Stimulated activated CD4-positive, alpha-beta T cell treated with anti-CD3 and anti-CD28 coated beads, Interleukin-4, amount 100 ng/mL, for 4 hours (primary cell): Measurements from ENCODE around the gene SNTB2.

ENCODE experiments used
- DNase-seq, 2 experiments: peaks; one replicate each; pipeline ENCODE4 v3.0.0-alpha.2; 2020

Gene SNTB2

DNA sequence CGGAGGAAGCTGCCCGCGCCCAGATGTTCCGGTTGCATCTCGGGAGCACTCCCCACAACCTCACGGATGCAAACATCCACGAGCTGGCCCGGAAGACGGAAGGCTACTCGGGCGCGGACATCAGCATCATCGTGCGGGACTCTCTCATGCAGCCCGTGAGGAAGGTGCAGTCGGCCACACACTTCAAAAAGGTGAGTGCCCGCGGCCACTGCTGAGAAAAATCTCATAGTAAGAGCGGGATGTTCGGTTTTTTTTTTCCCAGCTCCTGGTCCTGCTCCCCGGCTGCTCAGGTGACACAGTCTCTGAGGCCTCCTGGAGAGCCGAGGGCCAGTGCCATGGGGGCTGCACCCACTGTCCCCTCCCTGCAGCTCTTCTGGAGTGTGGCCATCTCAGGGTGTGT, 134.1 kb downstream of the SNTB2 start:
- no peak for DNase-seq

DNA sequence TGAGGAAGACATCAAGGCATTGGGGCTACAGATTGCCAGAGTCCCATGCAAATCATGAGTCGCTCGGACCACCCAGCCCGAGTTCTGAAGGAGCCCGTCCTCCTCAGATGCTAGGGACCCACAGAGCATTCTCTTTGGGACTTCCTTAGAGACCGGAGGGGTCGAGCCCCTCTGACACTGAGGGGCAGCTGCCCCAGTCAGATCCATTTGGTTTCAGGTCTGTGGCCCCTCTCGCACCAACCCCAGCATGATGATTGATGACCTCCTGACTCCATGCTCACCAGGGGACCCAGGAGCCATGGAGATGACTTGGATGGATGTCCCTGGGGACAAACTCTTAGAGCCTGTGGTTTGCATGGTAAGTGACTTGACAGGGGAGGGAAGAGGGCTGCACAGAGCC, 135.4 kb downstream of the SNTB2 start:
- DNase-seq: no peak

DNA sequence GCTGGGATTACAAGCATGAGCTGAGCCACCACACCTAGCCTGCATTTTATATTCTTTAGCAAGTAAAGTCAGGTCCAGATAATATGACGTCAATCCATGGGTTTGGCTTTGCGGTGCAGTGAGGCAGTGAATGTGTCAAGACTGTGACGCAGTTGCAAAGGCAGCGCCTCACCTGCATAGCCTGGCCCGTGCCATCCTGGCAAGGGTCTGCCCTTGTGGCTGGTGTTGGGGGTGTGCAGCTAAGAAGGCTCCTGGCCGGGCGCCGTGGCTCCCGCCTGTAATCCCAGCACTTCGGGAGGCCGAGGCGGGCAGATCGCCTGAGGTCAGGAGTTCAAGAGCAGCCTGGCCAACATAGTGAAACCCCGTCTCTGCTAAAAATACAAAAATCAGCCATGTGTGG, 136.5 kb downstream of the SNTB2 start:
- no peak for DNase-seq

DNA sequence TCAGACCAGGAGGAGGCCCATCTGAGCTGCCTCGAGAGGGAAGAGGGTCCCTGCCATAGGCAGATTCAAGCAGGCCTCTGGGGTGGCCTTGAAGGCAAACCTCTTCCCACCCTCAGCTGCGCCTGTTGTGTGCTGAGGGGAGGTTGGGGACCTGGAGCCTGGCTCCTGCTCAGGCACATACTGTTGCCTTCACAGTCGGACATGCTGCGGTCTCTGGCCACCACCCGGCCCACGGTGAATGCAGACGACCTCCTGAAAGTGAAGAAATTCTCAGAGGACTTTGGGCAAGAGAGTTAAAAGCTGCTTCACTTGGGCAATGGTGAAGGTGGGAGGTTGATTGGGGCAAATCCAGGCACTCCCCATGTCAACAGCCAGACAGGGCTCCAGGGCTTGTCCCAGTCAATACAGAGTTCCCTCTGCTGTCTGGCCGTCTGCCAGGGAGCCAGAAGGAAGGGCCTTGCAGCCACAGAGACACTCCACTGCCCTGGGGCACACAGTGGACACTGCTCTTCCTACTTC, 137.1 kb downstream of the SNTB2 start:
- DNase-seq: no peak

DNA sequence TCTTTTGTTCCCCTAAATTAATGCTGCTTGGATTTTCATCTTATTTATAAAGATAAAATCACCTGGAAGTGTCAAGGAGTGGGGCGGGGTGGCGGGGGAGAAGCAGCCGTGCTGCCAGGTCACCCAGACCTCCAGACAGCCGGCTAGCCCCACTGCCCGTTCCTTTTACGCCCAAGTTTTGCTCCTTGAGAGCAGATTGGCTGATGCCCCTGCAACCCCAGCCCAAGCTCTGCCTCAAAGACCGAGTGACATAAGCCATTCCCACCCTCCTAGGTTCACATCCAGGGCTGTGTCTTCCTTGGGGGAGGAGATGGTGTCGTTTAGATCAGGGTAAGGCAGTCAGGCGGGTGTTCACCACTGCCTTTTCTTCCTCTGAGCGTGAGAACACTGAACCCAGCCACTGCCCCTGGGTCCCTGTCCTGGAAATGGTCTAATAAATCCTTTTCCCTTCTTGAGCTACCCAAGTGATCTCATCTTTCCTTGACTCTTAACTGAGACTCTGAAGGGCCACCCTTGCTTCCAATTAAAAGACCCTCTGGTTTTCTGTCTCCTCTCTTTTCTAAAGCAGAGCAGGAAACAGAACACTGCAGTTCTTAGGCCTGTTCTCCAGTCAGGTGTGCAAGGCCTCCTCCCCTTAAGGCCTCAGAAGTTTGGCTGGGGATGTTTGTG, 137.8 kb downstream of the SNTB2 start:
- no peak for DNase-seq

DNA sequence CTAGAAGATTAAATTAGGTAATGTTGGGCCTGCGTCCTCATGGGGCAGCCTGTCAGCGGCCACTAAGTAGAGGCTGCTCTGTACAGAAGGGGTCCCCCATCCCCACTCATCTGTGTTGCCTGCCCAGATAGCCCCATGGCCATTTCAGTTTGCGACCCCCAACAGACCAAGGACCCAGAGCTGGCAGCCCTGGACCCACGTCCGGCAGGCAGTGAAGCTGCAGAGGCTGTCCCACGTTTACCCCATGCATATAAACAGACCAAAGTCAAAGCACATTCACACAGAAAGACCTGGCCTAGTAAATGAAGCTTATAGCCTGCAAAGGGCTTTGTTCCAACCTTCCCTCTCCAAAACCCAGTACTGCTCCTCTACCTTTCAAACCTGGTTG, 138.8 kb downstream of the SNTB2 start:
- DNase-seq: no peak

DNA sequence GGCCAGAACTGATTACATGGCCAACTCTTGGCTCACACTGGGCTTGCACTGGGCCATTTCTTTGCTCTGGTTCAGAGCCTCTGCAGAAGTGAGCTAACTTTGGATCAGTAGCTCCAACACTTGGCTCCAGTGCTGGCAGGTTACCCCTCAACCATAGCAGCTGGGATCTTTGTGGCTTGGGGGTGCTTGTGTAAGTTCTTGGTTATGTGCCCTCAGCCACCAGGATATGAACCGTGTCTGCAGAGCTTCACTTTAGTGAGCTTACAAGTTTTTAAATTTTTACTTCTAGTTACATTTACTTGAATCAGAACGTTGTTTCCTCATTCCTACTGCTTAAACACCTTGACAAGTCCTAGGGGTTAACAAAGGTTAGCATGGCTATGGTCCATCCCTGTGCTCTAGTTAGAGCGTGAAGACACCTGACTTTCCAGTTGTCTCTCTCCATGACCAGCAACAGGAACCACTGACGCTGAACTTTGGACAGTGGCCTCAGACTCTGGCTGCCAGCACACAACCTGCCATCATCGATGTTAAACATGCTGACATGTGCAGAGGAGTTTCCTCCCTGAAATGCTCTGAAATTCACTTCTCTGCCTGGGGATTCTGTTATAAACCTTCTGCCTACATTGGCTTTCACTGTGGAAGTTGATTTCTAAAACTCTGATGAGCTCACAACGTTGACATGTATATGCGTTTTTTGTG, 139.4 kb downstream of the SNTB2 start:
- DNase-seq: no peak

DNA sequence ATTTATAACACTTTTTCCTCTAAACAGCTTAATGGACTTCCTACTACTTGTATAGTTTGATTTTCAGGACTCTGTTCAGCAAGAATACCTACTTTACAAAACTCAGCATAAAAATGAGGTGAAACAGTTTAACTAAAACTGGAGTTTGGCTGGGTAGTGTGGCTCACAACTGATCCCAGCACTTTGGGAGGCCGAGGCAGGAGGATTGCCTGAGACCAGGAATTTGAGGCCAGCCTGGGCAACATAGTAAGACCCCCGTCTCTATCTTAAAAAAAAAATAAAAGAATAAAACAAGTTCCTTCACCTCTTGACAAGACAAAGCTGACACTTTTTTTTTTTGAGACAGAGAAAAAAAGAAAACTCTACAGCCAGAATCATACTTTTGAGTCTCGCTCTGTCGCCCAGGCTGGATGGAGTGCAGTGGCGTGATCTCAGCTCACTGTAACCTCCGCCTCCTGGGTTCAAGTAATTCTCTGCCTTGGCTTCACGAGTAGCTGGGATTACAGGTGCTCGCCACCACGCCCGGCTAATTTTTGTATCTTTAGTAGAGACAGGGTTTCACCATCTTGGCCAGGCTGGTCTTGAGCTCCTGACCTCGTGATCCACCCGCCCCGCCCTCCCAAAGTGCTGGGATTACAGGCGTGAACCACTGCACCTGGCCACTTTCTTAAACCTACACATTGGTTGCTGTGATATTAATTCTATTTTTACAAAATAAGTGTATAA, 140.8 kb downstream of the SNTB2 start:
- no peak for DNase-seq

DNA sequence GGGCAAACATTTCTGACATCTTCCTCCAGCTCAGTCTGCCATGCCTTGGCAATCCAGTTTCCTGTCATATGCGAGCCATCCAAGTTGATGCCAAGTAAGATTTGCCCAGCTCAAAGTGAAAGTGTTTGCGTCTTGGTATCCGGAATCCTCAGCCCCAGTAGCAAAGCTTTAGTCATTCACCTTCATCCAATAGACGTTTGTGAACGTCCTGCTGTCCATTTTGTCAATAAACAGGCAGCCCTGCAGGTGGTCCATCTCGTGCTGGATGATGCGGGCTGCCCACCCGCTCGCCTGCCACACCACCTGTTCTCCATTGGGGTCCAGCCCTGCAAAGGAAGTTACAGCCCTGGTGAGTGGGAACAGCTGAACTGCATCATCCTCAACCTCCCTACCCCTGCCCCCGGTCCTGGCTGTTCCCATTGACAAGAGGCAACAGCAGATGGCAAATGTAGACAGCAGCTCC, 141.9 kb downstream of the SNTB2 start:
- DNase-seq: no peak

DNA sequence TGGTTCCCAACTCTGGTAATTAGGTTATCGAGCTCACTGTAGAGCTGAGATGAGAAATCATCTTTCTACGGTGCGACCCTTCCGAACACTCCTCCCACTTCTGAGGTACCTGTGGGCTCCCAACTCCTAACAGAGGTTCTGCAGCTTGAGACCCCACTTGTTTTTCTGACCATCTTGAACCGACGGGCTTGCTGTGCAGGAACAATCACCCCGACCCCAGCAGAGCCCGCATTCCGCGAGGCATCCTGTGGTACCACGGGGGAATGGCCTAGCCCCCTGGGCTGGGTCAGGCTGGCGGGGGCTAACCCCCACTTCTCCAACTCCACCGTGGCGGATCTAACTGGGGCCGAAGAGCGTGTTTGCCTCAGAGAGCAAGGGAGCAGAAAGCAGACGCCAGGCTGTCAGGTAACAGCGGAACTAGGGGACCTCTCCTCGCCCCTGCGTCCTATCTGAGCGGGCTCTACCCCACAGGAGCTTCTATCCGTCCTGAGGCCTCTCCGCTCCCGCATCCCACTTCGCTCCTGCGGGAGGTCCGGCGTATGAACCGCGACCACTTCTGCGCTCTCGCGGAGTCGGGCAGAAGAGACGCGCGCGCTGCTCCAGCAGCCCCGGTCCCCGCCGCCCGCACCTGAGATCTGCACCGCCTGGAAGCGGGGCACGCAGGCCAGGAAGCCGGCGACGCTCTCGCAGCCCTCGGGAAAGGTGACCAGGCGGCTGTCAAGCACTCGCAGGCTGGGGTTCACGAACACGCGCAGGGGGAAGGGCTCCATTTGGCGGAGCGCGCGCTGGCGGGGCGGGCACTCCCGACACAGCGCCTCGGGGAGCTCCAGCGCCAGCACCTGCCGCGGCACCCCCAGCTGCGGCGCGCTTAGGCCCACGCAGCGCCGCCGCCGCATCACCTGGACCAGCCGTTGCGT, 142.7 kb downstream of the SNTB2 start:
- DNase-seq: peak; percentile 49 to 61

DNA sequence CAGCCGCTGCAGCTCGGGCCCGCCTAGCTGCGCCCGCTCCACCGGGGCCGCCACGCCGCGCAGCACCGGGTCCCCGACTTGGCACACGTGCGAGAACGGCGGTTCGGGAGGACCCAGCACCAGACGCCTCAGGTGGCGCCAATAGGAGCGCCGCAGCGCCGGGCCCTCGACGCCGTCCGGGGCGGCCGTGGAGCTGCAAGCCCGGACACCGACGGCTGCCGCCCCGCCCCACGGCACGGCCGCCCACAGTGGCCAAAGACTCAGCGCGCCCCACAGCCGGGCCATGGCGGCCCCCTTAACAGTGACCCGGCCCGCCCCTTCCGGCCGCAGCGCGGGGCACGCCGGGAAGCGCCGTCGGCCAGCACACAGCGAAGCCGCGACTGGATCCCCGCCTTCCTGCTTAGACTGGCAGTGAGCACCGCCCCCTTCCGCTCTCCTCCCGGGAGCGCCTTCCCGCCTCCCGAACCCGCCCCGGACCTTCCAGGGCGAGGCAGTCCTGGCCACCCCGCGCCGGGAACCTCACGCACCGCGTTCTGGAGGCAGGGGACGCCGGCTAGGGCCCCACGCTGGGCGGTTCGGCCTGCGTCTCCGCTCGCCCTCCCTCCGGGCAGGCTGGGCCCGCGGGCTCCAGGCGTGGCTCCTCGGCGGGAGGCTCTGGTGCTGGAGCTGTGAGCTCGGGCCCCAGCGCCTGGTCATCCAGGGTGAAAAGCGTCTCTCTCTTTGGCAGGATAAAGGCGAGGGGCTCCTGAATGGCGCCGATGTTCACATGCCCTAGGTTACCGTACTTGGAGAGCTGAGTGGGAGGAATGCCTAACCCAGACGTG, 143.5 kb downstream of the SNTB2 start, which contains the start of gene PDF:
Gene PDF (minus strand): TSS at position 303 of the 824 bp plus-strand sequence. CDS start 18 bp downstream, at position 285.
- DNase-seq: peak; percentile 82 to 84

DNA sequence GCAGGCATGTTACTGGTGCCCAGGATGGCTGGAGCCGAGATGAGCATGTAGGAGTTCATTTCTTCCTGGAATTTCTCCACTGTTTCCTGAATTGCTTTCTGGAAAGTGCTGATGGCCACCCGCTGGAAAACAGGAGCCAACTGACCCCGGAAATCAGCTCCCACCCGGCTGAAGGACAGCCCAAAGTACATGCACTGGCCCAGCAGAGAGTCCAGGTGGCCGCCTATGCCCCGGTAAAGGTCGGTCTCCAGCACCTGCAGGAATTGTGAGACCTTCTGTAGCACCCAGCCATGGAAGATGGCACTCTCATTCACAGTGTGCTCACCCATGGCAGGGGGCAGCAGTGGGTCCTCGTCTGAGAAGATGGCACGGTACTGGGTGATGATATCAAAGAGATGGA, 147.7 kb downstream of the SNTB2 start:
- no peak for DNase-seq

DNA sequence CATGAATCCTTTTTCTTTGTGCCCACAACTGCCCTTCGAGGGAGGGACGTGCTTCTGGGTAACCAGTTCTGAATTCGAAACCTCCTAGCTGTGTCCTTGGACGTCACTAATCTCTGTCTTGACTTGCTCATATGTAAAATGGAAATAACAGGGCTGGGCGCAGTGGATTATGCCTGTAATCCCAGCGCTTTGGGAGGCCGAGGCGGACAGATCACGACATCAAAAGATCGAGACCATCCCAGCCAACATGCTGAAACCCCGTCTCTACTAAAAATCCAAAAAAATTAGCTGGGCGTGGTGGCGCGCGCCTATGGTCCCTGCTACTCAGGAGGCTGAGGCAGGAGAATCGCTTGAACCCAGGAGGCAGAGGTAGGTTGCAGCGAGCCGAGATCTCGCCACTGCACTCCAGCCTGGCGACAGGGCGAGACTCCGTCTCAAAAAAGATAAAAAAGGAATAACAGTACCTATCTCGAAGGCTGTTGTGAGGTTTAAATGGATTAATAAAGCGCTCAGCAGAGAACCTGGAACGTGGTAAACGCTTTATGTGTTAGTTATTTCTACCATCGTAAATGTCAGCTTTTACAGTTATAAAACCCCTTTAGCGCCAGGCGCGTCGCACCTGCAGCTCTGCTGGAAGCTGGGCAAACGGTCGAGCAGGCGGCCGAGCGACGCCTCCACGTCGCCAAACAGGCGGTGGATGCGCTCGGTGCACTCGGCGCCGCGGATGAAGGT, 151.8 kb downstream of the SNTB2 start:
- DNase-seq: no peak

DNA sequence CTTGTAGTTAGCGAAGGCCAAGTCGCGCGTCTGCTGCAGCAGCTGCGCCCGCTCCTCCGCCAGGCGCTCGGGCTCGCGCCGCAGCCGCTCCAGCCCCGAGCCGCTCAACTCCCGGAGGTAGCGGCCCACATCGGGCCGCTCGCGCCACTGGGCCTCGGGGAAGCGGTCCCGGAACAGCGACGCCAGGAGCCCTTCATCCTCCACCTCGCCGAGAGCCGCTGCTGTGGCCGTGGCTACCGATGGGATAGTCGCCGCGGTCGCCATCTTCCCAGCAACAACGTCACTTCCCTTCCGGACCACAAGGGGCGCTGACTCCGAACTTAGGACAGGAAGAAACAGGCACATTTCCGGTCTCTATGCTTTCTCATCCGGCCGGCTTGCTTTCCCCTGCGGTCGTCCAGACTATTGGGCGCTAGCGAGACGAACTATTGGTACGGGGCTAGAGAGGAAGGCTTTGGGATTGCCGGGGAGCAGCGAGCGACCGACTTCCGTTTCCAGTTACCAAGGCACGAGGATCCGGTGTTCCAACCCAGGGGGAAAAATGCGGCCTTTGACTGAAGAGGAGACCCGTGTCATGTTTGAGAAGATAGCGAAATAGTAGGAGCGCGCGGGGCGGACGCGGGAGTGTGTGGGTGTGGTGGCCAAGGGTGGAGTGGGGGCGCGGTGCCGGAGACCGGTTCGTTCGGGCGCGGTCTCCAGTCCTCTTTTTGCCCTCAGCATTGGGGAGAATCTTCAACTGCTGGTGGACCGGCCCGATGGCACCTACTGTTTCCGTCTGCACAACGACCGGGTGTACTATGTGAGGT, 152.5 kb downstream of the SNTB2 start, which contains the start of the genes COG8 and NIP7:
Gene COG8 (minus strand): TSS at position 276 of the 806 bp plus-strand sequence. CDS start 12 bp downstream, at position 264.
Gene NIP7 (plus strand): TSS at position 484 of the 806 bp plus-strand sequence. CDS start 58 bp downstream, at position 542.
- peak; percentile 84 to 89 for DNase-seq

DNA sequence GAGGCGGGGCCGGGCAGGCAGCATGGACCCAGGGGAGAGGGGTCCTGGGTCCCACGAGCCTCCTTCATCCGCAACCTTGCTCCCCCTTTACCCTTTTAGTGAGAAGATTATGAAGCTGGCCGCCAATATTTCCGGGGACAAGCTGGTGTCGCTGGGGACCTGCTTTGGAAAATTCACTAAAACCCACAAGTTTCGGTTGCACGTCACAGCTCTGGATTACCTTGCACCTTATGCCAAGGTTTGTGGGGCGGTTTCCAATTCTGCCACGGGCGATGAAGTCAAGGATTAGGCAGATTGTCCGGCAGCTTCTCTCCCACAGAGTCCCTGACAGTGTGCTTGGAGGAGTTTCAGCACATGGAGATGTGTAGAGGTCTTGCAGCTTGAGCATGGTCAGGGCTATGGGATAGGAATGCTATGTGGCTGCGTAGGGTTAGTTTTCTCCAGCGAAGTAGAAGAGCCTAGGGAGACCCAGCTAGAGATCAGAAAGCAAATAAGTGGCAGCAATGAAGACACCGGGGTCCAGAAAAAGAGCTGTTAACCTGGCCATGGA, 153.2 kb downstream of the SNTB2 start:
- DNase-seq: peak in 1 of 2 experiments; percentile 13

DNA sequence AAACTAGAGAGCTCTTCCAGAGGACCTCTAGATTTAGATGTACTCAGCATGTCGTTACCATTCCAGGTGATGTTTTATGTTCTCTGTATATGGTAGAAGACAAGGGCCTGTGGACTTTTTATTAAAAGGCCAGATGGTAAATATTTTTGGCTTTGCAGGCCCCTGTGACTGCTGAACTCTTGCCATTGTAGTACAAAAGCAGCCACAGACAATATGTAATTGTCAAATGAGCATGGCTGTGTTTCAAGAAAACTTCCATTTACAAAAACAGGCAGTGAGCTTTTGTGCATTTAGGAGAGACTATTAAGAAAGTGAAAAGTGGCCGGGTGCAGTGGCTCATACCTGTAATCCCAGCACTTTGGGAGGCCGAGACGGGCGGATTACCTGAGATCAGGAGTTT, 157.2 kb downstream of the SNTB2 start:
- DNase-seq: no peak

DNA sequence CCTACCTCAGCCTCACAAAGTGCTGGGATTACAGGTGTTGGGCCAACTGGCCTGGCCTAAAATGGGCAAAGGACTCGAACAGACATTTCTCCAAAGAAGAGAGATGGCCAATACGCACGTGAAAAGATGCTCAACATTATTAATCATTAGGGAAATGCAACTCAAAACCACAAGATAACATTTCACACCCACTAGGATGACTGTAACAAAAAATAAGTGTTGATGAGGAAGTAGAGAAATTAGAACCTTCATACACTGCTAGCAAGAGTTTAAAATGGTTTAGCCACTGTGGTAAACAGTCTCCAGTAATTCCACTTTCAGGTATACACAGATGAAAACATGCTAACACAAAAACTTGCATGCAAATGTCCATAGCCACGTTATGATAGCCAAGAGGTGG, 159.0 kb downstream of the SNTB2 start:
- DNase-seq: no peak

DNA sequence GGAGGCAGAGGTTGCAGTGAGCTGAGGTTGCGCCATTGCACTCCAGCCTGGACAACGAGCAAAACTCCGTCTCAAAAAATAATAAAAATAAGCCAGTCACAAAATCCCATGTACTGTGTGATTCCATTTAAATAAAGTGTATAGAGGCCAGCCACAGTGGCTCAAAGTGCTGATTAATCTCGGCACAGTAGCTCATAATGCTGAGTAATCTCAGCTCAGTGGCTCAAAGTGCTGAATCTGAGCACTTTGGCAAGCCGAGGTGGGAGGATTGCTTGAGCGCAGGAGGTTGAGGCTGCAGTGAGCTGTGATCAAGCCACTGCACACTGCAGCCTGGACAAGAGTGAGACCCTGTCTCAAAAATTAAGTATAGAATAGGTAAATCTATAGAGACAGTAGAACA, 159.7 kb downstream of the SNTB2 start:
- no peak for DNase-seq

DNA sequence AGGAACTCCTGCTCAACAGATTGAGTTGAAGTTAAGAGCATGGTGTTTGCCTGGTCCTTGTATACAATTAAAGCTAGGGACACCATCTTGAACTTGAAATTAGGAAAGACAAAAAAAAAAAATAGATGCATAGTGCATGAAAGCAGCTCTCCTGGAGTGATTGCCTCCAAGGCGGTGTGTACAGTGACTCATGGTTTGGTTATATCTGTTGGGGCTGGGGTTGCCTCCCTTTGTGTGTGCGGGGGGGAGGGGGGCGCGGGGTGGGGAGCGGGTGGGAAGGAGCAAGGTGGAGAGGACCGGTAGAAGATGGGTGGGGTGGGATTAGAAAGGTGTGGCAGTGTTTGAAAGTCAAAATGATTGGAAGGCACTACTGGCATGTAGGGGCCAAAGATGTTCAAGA, 161.3 kb downstream of the SNTB2 start:
- no peak for DNase-seq
